ENCODE results near the gene NAT8L. TPM values are rescaled to one million over a fixed set of nuclear protein-coding genes. Genes with fewer than 3 reads are reported as not detected.

Gene NAT8L
- total and polyA plus RNA-seq, 2 of the 13 experiments (the other 11 are each of a cell fraction or from before 2014, with no cell fraction given), result 2.2 to 3.3 TPM

- TF ChIP-seq MAFF (IDR thresholded peaks at IDR 0.05; ENCODE audit: low read depth, low read length) (no peak), ZNF788 (CRISPR knock-in tag; IDR thresholded peaks at IDR 0.05; ENCODE audit: borderline replicate concordance) (no peak), MIXL1 (CRISPR knock-in tag; IDR thresholded peaks at IDR 0.05) (no peak), MAZ (IDR thresholded peaks at IDR 0.05; ENCODE audit: borderline replicate concordance, low read depth, low read length) (no peak), MAZ (CRISPR knock-in tag; IDR thresholded peaks at IDR 0.05; ENCODE audit: low read depth) (no peak), SOX5 (CRISPR knock-in tag; IDR thresholded peaks at IDR 0.05; ENCODE audit: borderline replicate concordance) (peak; percentile 69), POGZ (CRISPR knock-in tag; IDR thresholded peaks at IDR 0.05) (no peak), KDM2A (CRISPR knock-in tag; IDR thresholded peaks at IDR 0.05; ENCODE audit: borderline replicate concordance, low read depth) (no peak), RNF2 (conservative IDR thresholded peaks at IDR 0.05; ENCODE audit: low read depth) (no peak), FOXP4 (CRISPR knock-in tag; IDR thresholded peaks at IDR 0.05) (peak; percentile 35; the same call in 1 of the 2 replicates), NR2F6 (IDR thresholded peaks at IDR 0.05) (no peak), NR2F6 (CRISPR knock-in tag; IDR thresholded peaks at IDR 0.05) (0 out of 2 replicates have a peak, but pooled peaks have one; percentile 23), POLR2G (IDR thresholded peaks at IDR 0.05; ENCODE audit: low read depth, low read length) (no peak), GLI4 (CRISPR knock-in tag; IDR thresholded peaks at IDR 0.05; ENCODE audit: borderline replicate concordance) (no peak), MEF2D (CRISPR knock-in tag; IDR thresholded peaks at IDR 0.05) (no peak), SOX6 (IDR thresholded peaks at IDR 0.05) (no peak), SOX6 (CRISPR knock-in tag; IDR thresholded peaks at IDR 0.05) (peak; percentile 51; the same call in 1 of the 2 replicates), HNF4A (CRISPR knock-in tag; IDR thresholded peaks at IDR 0.05) (peak; percentile 46), HNF4G (IDR thresholded peaks at IDR 0.05; ENCODE audit: borderline replicate concordance, low read depth, low read length) (peak; percentile 45; the same call in 1 of the 2 replicates), HNF4G (CRISPR knock-in tag; IDR thresholded peaks at IDR 0.05; ENCODE audit: borderline replicate concordance, low read depth) (no peak), ZNF549 (CRISPR knock-in tag; IDR thresholded peaks at IDR 0.05) (no peak), GATAD1 (CRISPR knock-in tag; IDR thresholded peaks at IDR 0.05) (no peak), ARID5B (CRISPR knock-in tag; IDR thresholded peaks at IDR 0.05) (peak; percentile 13; the same call in 1 of the 2 replicates), NR2F2 (IDR thresholded peaks at IDR 0.05; ENCODE audit: borderline replicate concordance, low read depth) (0 out of 2 replicates have a peak, but pooled peaks have one; percentile 21)
These were observed 30.1 kb downstream of the NAT8L start (continued) for GRCh38 chr4:2089222-2089621.
